Activated CD4-positive, alpha-beta T cell treated with anti-CD3 and anti-CD28 coated beads, Interleukin-2, amount 50 U/mL, for 1 hour (primary cell): ENCODE measurements around the gene TMEM9.

ENCODE experiments used
- DNase-seq: peaks from one replicate; pipeline ENCODE4 v3.0.0-alpha.2; 2020

The TMEM9 gene

DNA sequence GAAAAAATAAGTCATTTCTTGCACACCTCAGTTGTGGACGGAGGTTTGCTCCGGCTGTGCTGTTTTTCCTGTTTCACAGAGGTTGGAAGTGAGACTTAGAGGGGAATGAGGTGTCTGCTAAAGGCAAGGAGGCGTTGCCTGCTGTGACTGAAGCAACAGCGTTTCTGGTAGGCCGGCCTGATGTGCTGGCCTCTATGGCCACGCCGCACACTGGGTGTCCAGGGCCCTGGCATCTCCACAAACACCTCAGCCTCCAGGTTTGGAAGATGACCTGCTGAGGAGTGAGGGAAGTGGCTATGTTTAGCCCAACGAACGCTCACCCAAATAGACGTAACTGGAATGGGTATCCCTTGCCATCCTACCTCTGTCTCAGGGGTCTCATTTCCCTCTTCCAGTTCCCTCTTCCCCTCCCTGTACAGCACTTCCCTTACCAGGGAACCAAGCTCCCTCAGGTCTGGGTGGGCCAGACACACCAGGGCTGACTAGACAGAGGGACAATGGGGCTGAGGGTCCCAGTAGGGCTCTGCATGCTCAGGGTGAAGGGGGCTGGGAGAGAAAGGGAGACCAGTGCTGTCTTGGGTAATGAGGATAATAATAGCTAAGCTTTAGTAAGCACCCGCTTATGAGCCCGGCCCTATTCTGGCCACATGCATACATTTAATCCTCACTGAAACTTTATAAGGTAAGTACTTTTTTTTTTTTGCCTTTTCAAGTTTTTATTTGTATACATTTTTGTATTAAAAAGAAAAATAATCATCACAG lies 53.9 kb downstream of the TMEM9 start:
- DNase-seq, result no peak

DNA sequence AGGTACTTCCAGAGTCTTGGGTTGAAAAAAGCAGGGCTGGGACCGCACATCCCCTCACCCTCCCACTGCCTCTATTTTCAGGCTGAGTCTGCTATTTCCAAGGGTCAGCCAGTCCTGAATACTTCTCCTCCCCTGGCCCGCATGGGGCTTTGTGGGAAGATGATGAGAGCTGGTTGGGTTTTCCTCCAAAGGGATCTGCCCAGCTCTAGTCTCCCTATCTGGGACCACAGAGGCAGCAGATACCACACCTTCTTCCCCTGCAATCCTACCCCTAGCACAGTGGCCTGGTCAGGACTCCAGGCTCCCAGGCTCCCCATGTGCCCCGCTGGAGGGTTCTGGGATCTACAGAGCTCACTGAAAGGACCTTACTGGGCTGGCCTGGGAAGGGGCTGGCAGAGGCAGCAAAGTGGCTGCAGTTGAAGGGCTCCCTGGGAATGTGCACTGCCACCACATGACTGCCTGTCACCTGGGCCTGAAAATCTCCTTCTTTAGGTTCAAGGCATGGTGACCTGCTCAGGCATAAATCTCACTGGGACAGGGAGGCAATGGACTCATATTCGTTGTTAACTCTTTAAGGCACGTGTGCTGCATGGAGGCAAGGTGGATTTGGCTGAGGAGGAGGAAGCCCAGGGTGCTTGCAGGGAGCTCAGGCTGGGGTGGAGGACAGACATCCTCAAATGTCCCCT lies 55.1 kb downstream of the TMEM9 start:
- no peak for DNase-seq

GRCh38 chr1:201096977-201097856 lies 57.1 kb downstream of the TMEM9 start:
- no peak for DNase-seq

- DNase-seq, result no peak
Measured at GRCh38 chr1:201096041-201096461, 58.2 kb downstream of the TMEM9 start.

GRCh38 chr1:201095581-201095980 lies 58.7 kb downstream of the TMEM9 start:
- no peak for DNase-seq

GRCh38 chr1:201094832-201095231 lies 59.4 kb downstream of the TMEM9 start:
- no peak for DNase-seq

- no peak for DNase-seq
Measured at GRCh38 chr1:201093962-201094361, 60.3 kb downstream of the TMEM9 start.

GRCh38 chr1:201093561-201093960 lies 60.7 kb downstream of the TMEM9 start:
- no peak for DNase-seq

GRCh38 chr1:201092738-201093137 lies 61.5 kb downstream of the TMEM9 start:
- no peak for DNase-seq

GRCh38 chr1:201091256-201091655 lies 63.0 kb downstream of the TMEM9 start:
- no peak for DNase-seq

- DNase-seq, result no peak
Measured at GRCh38 chr1:201090541-201090940, 63.7 kb downstream of the TMEM9 start.

DNA sequence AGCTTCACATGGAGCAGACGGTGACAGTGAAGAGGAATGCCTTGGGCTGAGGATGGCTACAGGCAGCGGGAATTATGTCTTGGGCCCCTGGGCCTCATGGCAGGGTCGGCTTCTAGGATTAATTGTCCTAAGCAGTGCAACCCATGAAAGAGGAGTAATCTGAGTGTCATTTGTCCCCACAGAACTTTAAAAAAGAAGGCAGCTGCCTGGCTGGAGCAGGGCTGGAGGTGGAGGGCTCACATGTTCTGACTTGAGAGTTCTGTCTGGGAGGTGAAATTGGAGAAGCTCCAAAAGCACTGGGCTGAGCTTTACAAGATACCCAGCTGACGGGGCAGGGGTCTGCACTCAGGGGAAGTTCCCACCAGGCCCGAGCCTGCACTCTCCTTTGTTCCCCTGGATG lies 64.7 kb downstream of the TMEM9 start:
- DNase-seq, result no peak

GRCh38 chr1:201088901-201089525 lies 65.3 kb downstream of the TMEM9 start:
- DNase-seq, result no peak

GRCh38 chr1:201088395-201088794 lies 65.9 kb downstream of the TMEM9 start:
- no peak for DNase-seq

DNA sequence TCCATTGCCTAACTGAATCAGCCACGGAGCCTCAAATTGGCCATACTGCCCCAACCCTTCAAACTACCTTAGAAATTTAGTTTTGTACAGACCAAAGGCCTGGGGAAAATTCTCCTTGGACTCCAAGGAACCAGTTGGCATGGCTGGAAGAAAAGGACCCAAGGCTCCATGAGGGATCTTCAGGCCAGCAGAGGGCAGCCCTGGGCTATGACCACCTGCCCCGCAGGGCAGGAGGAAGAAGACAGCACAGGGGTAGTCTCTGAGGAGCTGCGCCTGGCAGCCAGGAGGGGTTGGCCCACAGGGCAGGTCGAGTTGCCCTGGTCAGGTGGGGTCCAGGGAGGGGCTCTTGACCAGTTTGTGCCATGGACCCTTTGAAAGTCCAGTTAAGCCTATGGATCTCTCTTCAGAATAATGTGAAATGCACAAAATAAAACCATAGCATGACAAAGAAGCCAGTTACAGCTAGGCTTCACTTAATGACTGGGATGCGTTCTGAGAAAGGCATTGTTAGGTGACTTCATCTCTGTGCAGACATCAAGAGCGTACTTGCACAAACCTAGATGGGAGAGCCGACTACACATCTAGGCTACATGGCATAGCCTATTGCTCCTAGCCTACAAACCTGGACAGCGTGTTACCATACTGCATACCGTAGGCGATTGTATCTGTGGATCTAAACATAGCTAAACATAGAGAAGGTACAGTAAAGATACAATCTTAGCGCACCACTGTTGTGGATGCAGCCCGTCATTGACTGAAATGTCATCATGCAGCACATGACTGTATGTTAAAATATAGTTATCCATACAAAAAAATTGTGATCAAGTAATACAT lies 68.2 kb downstream of the TMEM9 start:
- DNase-seq, result peak; percentile 24
